Measurements from ENCODE around the gene AGTPBP1.
"Not testable (repeated sequence)": the region's sequence is repeated elsewhere in the genome, so short reads cannot be mapped to it uniquely, and the experiment has no call there.

AGTPBP1 gene

DNA sequence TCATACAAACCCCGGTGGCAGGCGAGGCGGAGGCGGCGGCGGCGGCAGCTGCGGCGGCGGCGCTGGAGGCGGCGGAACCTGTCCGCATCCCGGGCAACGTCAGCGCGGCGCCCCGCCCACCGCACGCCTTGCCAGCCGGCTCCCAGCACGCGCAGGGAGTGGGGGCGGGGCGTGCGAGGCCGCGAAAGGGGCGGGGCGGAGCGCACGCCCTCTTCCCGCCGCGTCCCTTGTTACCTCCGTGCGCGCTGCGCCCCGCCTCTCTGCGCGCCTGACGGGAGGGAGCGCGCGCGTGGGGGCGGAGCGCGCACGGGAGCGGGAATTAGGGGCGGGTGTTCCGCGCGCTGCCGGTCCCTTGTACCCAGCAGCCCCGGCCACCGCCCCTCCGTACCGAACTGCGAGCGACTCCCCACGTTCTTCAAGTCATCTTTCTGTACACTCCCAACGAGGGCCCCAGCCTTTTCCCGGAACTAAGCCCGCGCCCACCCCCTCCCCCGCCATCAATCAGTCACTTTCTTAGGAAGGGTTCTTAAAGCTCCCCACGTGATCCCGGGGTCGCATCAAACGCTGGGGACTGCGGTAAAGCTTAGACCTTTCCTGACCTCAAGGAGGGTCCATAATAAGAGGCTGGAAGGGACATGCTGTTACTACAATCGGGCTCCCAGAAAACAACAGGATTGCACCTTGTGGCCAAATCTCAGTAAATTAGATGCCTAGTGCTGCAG is at the start of gene AGTPBP1:
TSS of gene AGTPBP1 (minus strand) at position 80 of the 722 bp plus-strand sequence. CDS start 29,421 bp downstream, outside the sequence.
- DNase-seq = peak; percentile 93

DNA sequence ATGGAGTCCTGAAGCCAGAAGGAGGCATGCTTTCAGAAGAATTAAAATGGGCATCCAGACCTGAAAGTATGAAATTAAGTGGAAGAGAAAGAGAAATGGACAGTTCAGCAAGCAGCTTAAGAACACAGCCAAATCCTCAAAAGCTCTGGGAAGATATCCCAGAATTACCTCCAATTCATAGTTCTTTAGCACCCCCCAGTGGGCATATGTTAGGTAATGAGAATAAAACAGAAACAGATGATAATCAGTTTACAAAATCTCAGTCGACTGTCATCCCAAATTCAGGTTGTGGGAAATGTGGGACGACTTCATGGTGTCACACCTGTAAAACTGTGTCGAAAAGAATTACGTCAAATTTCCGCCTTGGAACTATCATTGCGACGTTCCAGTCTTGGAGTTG is 44.4 kb upstream of the AGTPBP1 start:
- not testable (repeated sequence) for DNase-seq

DNA sequence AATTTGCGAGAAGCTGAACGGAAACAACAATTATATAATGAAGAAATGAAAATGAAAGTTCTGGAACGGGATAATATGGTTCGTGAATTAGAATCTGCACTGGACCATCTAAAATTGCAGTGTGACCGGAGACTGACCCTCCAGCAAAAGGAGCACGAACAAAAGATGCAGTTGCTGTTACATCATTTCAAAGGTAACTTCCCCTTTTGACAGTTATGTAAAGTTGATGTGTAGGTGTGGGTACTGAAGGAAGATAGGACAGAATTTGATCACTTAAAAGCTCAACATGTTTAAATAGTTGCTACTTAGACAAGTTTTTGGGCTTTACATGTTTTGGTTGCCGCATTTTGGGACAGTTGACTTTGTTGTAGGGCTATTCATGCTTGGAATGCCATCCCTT is 32.1 kb upstream of the AGTPBP1 start:
- not testable (repeated sequence) for DNase-seq

DNA sequence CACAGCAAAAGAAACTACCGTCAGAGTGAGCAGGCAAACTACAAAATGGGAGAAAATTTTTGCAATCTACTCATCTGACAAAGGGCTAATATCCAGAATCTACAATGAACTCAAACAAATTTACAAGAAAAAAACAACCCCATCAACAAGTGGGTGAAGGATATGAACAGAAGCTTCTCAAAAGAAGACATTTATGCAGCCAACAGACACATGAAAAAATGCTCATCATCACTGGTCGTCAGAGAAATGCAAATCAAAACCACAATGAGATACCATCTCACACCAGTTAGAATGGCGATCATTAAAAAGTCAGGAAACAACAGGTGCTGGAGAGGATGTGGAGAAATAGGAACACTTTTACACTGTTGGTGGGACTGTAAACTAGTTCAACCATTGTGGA is 20.0 kb upstream of the AGTPBP1 start:
- not testable (repeated sequence) for DNase-seq

GRCh38 chr9:85757716-85758115 is 16.0 kb upstream of the AGTPBP1 start:
- DNase-seq = not testable (repeated sequence)

DNA sequence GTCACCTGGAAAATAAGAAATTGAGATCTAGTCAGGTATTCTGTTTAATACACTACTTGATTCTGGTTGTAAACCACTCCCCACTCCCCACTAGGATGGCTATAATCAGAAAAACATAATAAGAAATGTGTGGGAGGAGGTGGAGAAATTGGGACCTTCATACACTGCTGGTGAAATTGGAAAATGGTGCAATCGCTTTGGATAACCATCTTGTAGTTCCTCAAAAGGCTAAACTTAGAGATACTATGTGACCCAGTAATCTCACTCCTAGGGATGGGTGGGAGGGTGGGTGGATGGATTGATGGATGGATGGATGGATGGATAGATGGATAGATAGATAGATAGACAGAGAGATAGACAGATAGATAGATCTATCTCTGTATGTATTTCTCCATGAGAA is 14.5 kb upstream of the AGTPBP1 start:
- not testable (repeated sequence) for DNase-seq

- no peak for DNase-seq
Measured at GRCh38 chr9:85746309-85746708, 4.6 kb upstream of the AGTPBP1 start.

- DNase-seq = no peak
Measured at GRCh38 chr9:85745203-85745602, 3.4 kb upstream of the AGTPBP1 start.

- no peak for DNase-seq
Measured at GRCh38 chr9:85744480-85744879, 2.7 kb upstream of the AGTPBP1 start.

GRCh38 chr9:85743275-85744128 is 1.7 kb upstream of the AGTPBP1 start:
- DNase-seq = no peak

GRCh38 chr9:85742597-85742936 is 813 bp upstream of the AGTPBP1 start:
- DNase-seq = no peak

DNA sequence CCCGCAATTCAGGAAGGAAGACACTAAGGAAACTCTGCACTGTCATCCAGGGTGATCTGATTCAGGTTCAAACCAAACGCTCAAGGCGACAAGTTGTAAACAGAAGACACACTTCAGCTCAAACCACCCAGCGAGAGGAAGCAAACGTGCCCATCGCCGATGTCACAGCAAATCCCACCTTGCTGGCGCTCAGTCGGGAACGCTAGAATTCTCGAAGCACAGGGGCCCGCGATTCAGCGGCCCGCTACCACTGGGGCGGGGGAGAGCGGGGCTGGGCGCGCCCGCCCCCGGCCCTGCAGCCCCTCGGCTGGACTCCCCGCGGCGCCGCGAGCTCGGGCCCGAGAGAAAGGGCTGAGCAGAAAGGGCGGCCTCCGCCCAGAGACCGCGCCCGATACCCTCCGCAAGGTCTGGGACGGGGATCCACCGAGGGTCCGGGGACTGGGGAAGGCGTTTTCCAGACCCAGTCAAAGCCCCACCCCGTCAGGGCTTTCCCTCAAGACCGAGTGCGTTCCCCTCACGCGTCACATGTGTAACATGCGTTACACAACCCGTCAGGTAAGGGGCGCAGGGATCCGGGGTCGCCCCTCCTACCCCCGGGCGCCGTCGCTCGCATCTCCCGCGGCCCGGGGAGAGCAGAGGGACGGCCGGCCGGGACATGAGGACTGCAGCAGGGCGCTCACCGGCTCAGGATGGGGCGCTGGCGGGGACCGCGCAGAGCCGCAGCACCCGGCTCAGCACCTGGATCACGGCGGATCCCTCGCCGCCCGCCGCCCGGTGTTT is 469 bp downstream of the AGTPBP1 start:
- DNase-seq = peak; percentile 54

- DNase-seq = no peak
Measured at GRCh38 chr9:85740787-85741094, 1.0 kb downstream of the AGTPBP1 start.

DNA sequence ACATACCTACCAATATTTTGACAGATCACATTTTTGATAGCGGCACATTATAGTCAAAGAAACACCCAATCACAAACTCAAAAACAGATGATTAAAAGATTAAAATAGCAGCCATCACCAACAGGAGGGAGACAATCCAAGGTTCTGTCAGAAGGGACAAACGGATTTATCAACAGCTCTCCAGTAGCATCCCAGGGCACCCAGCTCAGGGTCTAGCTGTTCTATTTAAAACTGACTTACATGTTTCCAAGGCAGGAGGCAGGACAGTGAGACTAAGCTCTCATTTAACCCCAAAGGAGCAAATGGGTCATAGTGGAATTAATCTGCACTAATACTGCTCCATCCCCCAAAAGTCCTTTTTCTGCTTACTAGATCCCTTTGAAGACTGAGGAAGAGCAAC is 3.2 kb downstream of the AGTPBP1 start:
- DNase-seq = no peak

GRCh38 chr9:85737671-85738070 is 4.1 kb downstream of the AGTPBP1 start:
- no peak for DNase-seq

DNA sequence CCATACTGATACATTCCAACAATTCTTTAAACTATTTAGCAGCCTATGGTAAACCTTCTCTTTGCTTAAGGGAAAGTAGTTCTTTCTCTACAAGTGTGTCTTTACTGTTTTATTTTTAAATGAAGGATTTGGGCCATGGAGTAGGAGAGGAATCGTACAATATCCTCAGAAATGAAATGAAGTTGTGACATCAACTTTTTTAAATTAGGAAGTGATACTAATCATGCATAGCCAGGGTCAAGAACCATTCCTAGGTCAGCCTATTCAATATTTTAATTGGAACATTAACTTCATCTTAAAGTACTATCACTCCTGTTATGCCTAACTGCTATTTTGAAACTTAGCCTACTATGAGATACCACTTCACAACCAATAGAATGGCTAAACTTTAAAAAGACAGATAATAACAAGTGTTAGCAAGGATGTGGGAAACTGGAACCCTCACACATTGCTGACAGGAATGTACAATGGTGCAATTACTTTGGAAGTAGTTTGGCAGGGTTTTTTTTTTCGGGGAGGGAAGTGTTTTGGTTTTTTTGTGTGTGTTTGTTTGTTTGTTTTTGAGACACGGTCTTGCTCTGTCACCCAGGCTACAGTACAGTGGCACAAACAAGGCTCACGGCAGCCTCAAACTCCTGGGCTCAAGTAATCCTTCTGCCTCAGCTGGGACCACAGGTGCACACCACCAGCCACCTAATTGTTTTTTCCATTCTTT is 10.7 kb downstream of the AGTPBP1 start:
- DNase-seq = no peak

GRCh38 chr9:85729882-85730281 is 11.9 kb downstream of the AGTPBP1 start:
- no peak for DNase-seq

DNA sequence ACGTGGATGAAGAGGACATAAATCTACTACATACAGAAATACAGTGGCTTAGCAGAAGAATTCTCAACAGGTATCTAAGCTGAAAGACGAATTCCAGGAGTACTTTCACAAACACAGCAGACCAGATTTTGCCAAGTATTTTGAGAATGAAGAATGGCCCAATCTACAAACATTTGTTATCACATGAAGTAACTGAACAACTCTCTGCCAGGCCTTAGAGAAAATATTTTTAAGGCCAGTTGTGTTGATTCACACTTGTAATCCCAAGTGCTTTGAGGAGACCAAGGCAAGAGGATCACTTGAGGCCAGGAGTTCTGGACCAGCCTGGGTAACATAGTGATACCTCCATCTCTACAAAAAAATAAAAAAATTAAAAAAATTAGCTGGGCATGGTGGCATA is 14.3 kb downstream of the AGTPBP1 start:
- DNase-seq = no peak

GRCh38 chr9:85726737-85727136 is 15.0 kb downstream of the AGTPBP1 start:
- no peak for DNase-seq

DNA sequence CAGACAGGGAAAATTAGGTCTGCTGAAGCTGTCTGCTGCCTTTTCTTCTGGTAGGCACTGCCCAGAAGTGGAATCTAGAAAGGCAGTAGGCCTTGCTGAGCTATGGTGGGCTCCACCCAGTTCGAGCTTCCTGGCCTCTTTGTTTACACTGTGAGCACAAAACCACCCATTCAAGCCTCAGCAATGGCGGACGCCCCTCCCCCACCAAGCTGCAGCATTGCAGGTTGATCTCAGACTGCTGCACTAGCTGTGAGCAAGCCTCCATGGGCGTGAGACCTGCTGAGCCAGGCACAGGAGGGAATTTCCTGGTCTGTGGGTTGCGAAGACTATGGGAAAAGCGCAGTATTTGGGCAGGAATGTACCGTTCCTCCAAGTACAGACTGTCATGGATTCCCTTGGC is 18.5 kb downstream of the AGTPBP1 start:
- no peak for DNase-seq

- DNase-seq = not testable (repeated sequence)
Measured at GRCh38 chr9:85719411-85719810, 22.3 kb downstream of the AGTPBP1 start.

DNA sequence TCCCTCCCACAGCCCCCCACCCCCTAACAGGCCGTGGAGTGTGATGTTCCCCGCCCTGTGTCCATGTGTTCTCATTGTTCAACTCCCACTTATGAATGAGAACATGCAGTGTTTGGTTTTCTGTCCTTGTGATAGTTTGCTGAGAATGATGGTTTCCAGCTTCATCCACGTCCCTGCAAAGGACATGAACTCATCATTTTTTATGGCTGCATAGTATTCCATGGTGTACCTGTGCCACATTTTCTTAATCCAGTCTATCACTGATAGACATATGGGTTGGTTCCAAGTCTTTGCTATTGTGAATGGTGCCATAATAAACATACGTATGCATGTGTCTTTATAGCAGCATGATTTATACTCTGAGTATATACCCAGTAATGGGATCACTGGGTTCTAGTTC is 23.9 kb downstream of the AGTPBP1 start:
- DNase-seq = not testable (repeated sequence)

GRCh38 chr9:85717220-85717619 is 24.5 kb downstream of the AGTPBP1 start:
- no peak for DNase-seq
